Measurements from ENCODE around the gene TUBB6. TPM values are rescaled to one million over a fixed set of nuclear protein-coding genes. Genes with fewer than 3 reads are reported as not detected.
A peak's percentile ranks its signal among the peaks of the same experiment; 100 is the strongest.

The TUBB6 gene
- total and polyA plus RNA-seq, 2 donors (not counting 3 experiments of a cell fraction or from before 2014, with no cell fraction given), result 440 to 747 TPM

DNA sequence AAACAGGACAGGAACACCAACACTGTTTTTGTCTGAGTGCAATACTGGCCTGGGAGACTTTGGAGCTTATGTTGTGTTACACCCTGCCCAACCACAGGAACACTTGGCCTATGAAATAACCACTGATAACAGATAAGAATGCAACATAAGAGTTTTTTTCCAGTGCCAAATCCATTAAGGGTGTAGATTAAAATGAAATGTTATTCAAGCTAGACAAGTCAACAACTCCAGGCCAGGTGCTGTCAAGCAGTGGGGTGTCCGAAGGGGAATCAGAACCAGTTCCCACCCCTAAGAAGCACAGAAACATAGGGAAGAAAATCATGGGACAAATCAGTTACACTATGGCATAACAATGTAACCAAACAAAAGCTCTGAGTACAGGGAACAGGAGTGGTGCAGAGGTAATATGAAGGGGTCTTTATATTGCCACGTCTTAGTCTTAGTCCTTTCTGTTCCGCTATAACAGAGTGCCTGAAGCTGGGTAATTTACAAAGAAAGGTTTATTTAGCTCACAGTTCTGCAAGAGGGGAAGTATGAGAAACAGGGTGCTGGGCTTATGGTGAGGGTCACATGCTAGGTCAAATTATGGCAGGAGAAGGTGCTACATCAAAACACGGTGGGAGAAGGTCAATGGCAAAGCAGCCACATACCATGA lies 65.2 kb downstream of the TUBB6 start:
- ChIA-PET CTCF (interaction anchor here (1.0 kb wide), 1 partner anchor 20 kb away, joined by 3 read pairs; no protein-coding TSS in a partner anchor), POLR2A (no interaction called here)
- no TSS peak for BruUV-seq (replicated peaks)
- peaks cover 57% of the 10 kb centered on the region for H3K79me2 ChIP-seq (ENCODE audit: control insufficient read depth, insufficient read depth, low read length)
- intact Hi-C loops (cut with micrococcal nuclease) (no loop called here), dilution Hi-C loops (cut with MboI; ENCODE audit: extremely low pct_ligation_motif_present, low sequenced_read_pairs) (no loop called here)
- DNase-seq (ENCODE audit: low read depth, low spot score), result peak; percentile 26
- no peak overlapping the region for H3K9ac ChIP-seq (replicated peaks; ENCODE audit: extremely low read depth, insufficient read depth, low read length)
- H3K27me3 ChIP-seq (ENCODE audit: control insufficient read depth in 2 of 2, insufficient read depth in 2 of 2, low read length in 2 of 2), result no peaks in the 10 kb centered on the region
- H3K4me1 ChIP-seq (ENCODE audit: control insufficient read depth, extremely low read depth, insufficient read depth, low read length), result peaks cover 9% of the 10 kb centered on the region
- peak; percentile 8 for FAIRE-seq
- H2AFZ ChIP-seq (ENCODE audit: low read depth, low read length), result no peak overlapping the region
- no peak overlapping the region for H3K4me3 ChIP-seq (replicated peaks in 1 of 3; ENCODE audit: insufficient read depth in 1 of 3, low read depth in 1 of 3, low read length in 3 of 3)
- no peak overlapping the region for H3K4me2 ChIP-seq (ENCODE audit: insufficient read depth, low read length)
- no peaks in the 10 kb centered on the region for H3K36me3 ChIP-seq (ENCODE audit: control insufficient read depth in 2 of 2, extremely low read depth in 1 of 2, insufficient read depth in 2 of 2, low read length in 2 of 2)
- H3K9me1 ChIP-seq (replicated peaks; ENCODE audit: control insufficient read depth, extremely low read depth, insufficient read depth, low read length), result no peaks in the 10 kb centered on the region
- TF ChIP-seq, protein P1, sequence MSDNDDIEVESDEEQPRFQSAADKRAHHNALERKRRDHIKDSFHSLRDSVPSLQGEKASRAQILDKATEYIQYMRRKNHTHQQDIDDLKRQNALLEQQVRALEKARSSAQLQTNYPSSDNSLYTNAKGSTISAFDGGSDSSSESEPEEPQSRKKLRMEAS (IDR thresholded peaks at IDR 0.05; ENCODE audit: insufficient read depth, insufficient read length), result no peak
- no peak for TF ChIP-seq POLR2AphosphoS5 (IDR thresholded peaks at IDR 0.05; ENCODE audit: insufficient read depth, low read depth, low read length)
- no peak for TF ChIP-seq FOS (IDR thresholded peaks at IDR 0.05; ENCODE audit: borderline replicate concordance, insufficient read depth, low read length)
- no peak for TF ChIP-seq POLR2A (IDR thresholded peaks at IDR 0.05; ENCODE audit: low read depth, low read length)
- TF ChIP-seq CTCF (IDR thresholded peaks at IDR 0.05; ENCODE audit: extremely low read depth in 1 of 2, insufficient read depth in 1 of 2, low read depth in 1 of 2, low read length in 2 of 2), result no peak
- TF ChIP-seq MYC (IDR thresholded peaks at IDR 0.05; ENCODE audit: low read depth, low read length), result no peak
- TF ChIP-seq EZH2 (IDR thresholded peaks at IDR 0.05; ENCODE audit: borderline replicate concordance, low read depth, low read length, severe bottlenecking), result no peak
- TF ChIP-seq GATA2 (IDR thresholded peaks at IDR 0.05; ENCODE audit: insufficient read depth, insufficient read length, low read depth, low read length), result no peak
- no peak for TF ChIP-seq JUN (IDR thresholded peaks at IDR 0.05; ENCODE audit: borderline replicate concordance, insufficient read depth, insufficient read length, low read depth)
- no peaks in the 10 kb centered on the region for H3K9me3 ChIP-seq (replicated peaks; ENCODE audit: control insufficient read depth, insufficient read depth, low read length)
- no peak overlapping the region for H3K27ac ChIP-seq (ENCODE audit: insufficient read depth, low read depth, low read length)
- no peaks in the 10 kb centered on the region for H4K20me1 ChIP-seq (replicated peaks; ENCODE audit: control insufficient read depth, extremely low read depth, insufficient read depth, low read length)

Measured in endothelial cell of umbilical vein (primary cell).